Heart left ventricle (tissue), 13 donors: ENCODE results near the gene CFAP77.

Source experiments
- POLR2A ChIP-seq, 2 donors: fragments of 450-650 bp; IDR thresholded peaks; one replicate each; pipeline ENCODE4 v1.6.1; 2017; ENCODE audit warnings: antibody characterized with exemption in 2 of 2, mild to moderate bottlenecking in 2 of 2, moderate library complexity in 2 of 2
- TF ChIP-seq, protein P1 (sequence below), 12 donors: fragments of 200-600 bp; sonication (generic) in 4 of 12; IDR thresholded peaks; one replicate each; pipeline versions ENCODE4 v1.5.0 to v1.8.0; 2018 to 2022; ENCODE audit warnings: antibody characterized with exemption in 12 of 12, mild to moderate bottlenecking in 5 of 12
- donor health status: ischemic (EF 13 %, LVEDD 7.1; RV severe dilation, severe dysfunction).
- donor health status: DM: no; HTN: yes; CAD: no.
- donor health status: DM: no; HTN: no; CAD: no.
- donor health status: ischemic (EF 25% LVEDD 6.9; RV normal size, moderate dysfunction).
- donor health status: ischemic (EF 25% LVEDD 5.7; RV mildly dilated, moderate dysfunction).
- donor health status: ischemic (EF 35%, LVEDD 5.7; RV mildly dilated, moderate dysfunction).
- donor health status: nonischemic (EF 11% LVEDD 7.7; RV severe dilation, severe dysfunction).
- donor health status: DM: yes; HTN: yes; CAD: no.
- donor health status: PGD.
- donor health status: ischemic (EF 29% LVEDD 5.4; RV normal size, mild dysfunction).
- donor health status: nonischemic (EF 23%, LVEDD 6.1; RV moderate dilation, normal function).

DNA sequence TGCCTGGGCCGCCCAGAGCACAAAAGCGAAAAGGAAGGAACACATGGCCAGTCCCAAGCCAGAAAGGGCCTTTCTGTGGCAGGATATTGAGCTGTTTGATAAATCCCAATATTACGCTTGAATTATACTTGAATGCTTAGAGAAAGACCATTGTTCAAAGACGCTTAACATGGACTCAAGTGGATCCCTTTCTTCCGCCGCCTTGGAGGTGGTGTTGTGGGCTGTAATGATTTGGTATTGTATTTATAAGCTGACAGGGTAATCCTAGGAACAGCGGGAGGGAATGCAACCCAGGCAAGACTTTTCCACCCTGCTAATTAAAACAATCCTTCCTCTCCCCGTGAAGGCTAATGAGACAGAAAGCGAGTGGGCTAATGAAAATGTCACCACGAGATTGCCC is 24.9 kb downstream of the CFAP77 start:
- TF ChIP-seq, protein P1, sequence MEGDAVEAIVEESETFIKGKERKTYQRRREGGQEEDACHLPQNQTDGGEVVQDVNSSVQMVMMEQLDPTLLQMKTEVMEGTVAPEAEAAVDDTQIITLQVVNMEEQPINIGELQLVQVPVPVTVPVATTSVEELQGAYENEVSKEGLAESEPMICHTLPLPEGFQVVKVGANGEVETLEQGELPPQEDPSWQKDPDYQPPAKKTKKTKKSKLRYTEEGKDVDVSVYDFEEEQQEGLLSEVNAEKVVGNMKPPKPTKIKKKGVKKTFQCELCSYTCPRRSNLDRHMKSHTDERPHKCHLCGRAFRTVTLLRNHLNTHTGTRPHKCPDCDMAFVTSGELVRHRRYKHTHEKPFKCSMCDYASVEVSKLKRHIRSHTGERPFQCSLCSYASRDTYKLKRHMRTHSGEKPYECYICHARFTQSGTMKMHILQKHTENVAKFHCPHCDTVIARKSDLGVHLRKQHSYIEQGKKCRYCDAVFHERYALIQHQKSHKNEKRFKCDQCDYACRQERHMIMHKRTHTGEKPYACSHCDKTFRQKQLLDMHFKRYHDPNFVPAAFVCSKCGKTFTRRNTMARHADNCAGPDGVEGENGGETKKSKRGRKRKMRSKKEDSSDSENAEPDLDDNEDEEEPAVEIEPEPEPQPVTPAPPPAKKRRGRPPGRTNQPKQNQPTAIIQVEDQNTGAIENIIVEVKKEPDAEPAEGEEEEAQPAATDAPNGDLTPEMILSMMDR (IDR thresholded peaks at IDR 0.05) = no peak
- TF ChIP-seq POLR2A (IDR thresholded peaks at IDR 0.05) = no peak
